GM12878 (cell line): ENCODE data around the gene CD33.

Experiments
- NFYA ChIP-seq: IDR thresholded peaks from 2 replicates; pipeline ENCODE4 v1.6.1; 2011; ENCODE audit warnings: low read depth, mild to moderate bottlenecking, low read length, improper control_type of control experiment, borderline replicate concordance
- NR2C2 ChIP-seq: IDR thresholded peaks from 2 replicates; pipeline ENCODE4 v1.6.1; 2011; ENCODE audit warnings: borderline replicate concordance, low read depth; ENCODE audit not compliant: control insufficient read depth, insufficient read length
- PAX8 ChIP-seq: fragments of 450-650 bp; IDR thresholded peaks from 2 replicates; pipeline ENCODE4 v1.6.1; 2017; ENCODE audit warnings: mild to moderate bottlenecking, moderate library complexity
- POLR2AphosphoS5 ChIP-seq: IDR thresholded peaks from 2 replicates; pipeline ENCODE4 v1.6.1; 2011; ENCODE audit warnings: mild to moderate bottlenecking, low read length, inconsistent platforms
- RCOR1 ChIP-seq: conservative IDR thresholded peaks from 2 replicates; pipeline ENCODE4 v1.6.1; 2012; ENCODE audit warnings: low read depth, low read length, improper control_type of control experiment
- SIN3A ChIP-seq: IDR thresholded peaks from 2 replicates; pipeline ENCODE4 v1.6.1; 2012; ENCODE audit warnings: low read depth, low read length, improper control_type of control experiment
- TF ChIP-seq, protein P1 (sequence below), 3 experiments: IDR thresholded peaks in 2 of 3; conservative IDR thresholded peaks in 1 of 3; 2 replicates each; pipeline ENCODE4 v1.5.1; 2011; ENCODE audit warnings: low read depth in 3 of 3, low read length in 3 of 3, mild to moderate bottlenecking in 3 of 3, control low read depth in 2 of 3, moderate library complexity in 2 of 3, inconsistent platforms in 1 of 3, mixed read lengths in 1 of 3; ENCODE audit not compliant: control insufficient read depth in 2 of 3, insufficient read depth in 1 of 3; ENCODE audit errors: extremely low read depth in 1 of 3
- TF ChIP-seq, protein P2 (sequence below): IDR thresholded peaks from 2 replicates; pipeline ENCODE4 v1.6.1; 2012; ENCODE audit warnings: low read depth, low read length, improper control_type of control experiment

GRCh38 chr19:51198641-51199040 is 26.2 kb upstream of the CD33 start:
- TF ChIP-seq PAX8 (no peak), POLR2AphosphoS5 (no peak), SIN3A (no peak), NFYA (no peak), NR2C2 (no peak), RCOR1 (no peak)
- TF ChIP-seq, protein P1, sequence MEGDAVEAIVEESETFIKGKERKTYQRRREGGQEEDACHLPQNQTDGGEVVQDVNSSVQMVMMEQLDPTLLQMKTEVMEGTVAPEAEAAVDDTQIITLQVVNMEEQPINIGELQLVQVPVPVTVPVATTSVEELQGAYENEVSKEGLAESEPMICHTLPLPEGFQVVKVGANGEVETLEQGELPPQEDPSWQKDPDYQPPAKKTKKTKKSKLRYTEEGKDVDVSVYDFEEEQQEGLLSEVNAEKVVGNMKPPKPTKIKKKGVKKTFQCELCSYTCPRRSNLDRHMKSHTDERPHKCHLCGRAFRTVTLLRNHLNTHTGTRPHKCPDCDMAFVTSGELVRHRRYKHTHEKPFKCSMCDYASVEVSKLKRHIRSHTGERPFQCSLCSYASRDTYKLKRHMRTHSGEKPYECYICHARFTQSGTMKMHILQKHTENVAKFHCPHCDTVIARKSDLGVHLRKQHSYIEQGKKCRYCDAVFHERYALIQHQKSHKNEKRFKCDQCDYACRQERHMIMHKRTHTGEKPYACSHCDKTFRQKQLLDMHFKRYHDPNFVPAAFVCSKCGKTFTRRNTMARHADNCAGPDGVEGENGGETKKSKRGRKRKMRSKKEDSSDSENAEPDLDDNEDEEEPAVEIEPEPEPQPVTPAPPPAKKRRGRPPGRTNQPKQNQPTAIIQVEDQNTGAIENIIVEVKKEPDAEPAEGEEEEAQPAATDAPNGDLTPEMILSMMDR (IDR thresholded peaks at IDR 0.05 in 2 of 3, conservative IDR thresholded peaks at IDR 0.05 in 1 of 3; ENCODE audit: control insufficient read depth in 2 of 3, extremely low read depth in 1 of 3, insufficient read depth in 1 of 3, low read depth in 3 of 3, low read length in 3 of 3) = no peak
- TF ChIP-seq, protein P2, sequence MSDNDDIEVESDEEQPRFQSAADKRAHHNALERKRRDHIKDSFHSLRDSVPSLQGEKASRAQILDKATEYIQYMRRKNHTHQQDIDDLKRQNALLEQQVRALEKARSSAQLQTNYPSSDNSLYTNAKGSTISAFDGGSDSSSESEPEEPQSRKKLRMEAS = no peak
